Measurements from ENCODE around the gene GCNT2.
"Not testable (repeated sequence)": the region's sequence is repeated elsewhere in the genome, so short reads cannot be mapped to it uniquely, and the experiment has no call there.

GCNT2 gene

GRCh38 chr6:10514049-10514780 is 6.9 kb upstream of the GCNT2 start:
- no peak for DNase-seq (ENCODE audit: low read depth)
- TF ChIP-seq, protein P1, sequence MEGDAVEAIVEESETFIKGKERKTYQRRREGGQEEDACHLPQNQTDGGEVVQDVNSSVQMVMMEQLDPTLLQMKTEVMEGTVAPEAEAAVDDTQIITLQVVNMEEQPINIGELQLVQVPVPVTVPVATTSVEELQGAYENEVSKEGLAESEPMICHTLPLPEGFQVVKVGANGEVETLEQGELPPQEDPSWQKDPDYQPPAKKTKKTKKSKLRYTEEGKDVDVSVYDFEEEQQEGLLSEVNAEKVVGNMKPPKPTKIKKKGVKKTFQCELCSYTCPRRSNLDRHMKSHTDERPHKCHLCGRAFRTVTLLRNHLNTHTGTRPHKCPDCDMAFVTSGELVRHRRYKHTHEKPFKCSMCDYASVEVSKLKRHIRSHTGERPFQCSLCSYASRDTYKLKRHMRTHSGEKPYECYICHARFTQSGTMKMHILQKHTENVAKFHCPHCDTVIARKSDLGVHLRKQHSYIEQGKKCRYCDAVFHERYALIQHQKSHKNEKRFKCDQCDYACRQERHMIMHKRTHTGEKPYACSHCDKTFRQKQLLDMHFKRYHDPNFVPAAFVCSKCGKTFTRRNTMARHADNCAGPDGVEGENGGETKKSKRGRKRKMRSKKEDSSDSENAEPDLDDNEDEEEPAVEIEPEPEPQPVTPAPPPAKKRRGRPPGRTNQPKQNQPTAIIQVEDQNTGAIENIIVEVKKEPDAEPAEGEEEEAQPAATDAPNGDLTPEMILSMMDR (IDR thresholded peaks at IDR 0.05; ENCODE audit: low read length, missing control alignments), result no peak
- no peak overlapping the region for H3K4me3 ChIP-seq (replicated peaks; ENCODE audit: low read depth, low read length)

GRCh38 chr6:10516953-10517352 is 4.2 kb upstream of the GCNT2 start:
- no peak overlapping the region for H3K4me3 ChIP-seq (replicated peaks; ENCODE audit: low read depth, low read length)
- TF ChIP-seq, protein P1 (IDR thresholded peaks at IDR 0.05; ENCODE audit: low read length, missing control alignments), result no peak
- DNase-seq (ENCODE audit: low read depth), result no peak

DNA sequence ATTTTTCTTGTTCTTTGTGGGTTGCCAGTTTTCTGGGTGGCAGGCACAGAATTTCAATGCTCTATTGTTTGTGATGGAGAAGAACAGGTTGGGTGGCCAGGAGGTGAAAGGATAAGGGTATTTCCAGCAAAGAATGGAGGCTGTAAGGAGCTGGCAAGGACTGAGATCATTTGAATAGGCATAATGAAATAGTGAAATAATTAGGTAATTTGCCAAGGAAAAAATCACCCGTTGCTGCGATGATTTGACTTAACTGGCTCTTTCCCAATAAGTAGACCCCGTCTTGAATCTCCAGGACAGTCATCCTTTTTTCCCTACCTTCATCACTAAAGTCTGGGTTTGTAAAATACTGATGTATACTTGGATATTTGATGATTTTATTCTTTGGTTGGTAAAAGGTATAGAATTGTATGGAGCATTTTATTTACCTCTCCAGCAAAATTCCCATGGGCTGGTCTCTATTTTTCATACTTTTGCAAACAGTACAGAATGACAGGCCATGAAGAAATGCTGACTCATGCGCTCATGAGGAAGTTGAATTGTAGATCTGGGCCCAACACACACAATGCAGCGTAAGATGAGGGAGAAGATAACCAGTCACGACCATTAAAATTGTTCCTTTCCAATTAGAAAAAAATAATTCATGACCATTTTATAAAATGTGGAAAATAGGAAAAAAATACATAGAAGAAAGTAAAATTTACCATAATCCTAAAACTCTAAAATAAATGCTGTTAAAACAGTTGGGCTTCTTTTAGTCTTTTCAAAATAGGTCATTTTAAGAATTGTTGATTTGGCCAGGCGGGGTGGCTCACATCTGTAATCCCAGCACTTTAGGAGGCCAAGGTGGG is 2.4 kb upstream of the GCNT2 start:
- TF ChIP-seq, protein P1 (IDR thresholded peaks at IDR 0.05; ENCODE audit: low read length, missing control alignments), result no peak
- H3K4me3 ChIP-seq (replicated peaks; ENCODE audit: low read depth, low read length), result no peak overlapping the region
- DNase-seq (ENCODE audit: low read depth), result peak; percentile 49

GRCh38 chr6:10519408-10519697 is 1.8 kb upstream of the GCNT2 start:
- not testable (repeated sequence) for H3K4me3 ChIP-seq (replicated peaks; ENCODE audit: low read depth, low read length); DNase-seq (ENCODE audit: low read depth)

GRCh38 chr6:10520468-10520867 is 683 bp upstream of the GCNT2 start:
- DNase-seq (ENCODE audit: low read depth), result no peak

DNA sequence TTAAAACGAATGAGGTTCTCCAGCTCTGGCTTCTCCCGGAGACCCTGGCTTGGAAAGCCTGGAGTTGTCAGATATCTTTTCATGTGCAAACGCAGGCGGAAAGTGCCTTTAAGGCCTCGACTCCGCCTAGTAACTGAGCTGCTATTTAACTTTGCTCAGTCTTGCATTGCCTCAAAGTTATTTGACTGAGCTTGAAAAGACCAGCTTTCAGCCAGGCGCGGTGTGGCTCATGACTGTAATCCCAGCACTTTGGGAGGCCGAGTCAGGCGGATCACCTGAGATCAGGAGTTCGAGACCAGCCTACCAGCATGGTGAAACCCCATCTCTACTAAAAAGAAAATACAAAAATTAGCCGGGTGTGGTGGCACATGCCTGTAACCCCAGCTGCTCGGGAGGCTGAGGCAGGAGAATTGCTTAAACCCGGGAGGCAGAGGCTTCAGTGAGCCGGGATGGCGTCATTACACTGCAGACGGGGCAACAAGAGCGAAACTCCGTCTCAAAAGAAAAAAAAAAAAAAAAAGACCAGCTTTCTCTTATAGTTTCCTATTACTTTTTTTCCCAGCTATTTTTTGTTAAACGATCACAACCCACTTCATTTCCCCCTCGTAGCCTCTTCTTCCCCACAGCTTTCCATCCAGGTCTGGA is 1.9 kb downstream of the GCNT2 start:
- no peak overlapping the region for H3K4me3 ChIP-seq (replicated peaks; ENCODE audit: low read depth, low read length)

More at GRCh38 chr6:10520468-10520867, 683 bp upstream of the GCNT2 start:
- no peak overlapping the region for H3K4me3 ChIP-seq (replicated peaks; ENCODE audit: low read depth, low read length)
- TF ChIP-seq, protein P1 (IDR thresholded peaks at IDR 0.05; ENCODE audit: low read length, missing control alignments), result no peak

DNA sequence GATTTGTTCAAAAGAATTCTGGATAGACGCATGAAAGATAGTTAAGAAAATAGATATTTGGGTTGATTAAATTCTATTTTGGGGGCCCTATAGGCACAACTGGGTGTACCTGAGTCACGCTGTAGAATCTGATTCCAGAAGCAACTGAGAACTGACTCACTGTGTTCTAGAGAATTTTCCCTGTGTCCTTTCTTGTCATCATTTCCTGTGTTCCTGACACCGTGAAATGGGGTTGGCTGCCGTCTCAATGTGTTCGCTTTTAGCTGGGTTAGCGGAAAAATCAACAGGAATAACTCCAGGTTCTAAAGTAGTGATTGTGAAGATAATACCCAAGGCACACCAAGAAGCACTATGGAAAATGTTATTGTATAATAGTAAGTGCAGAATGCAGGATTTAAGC is 5.0 kb downstream of the GCNT2 start:
- no peak for DNase-seq (ENCODE audit: low read depth)
- TF ChIP-seq, protein P1 (IDR thresholded peaks at IDR 0.05; ENCODE audit: low read length, missing control alignments), result no peak
- no peak overlapping the region for H3K4me3 ChIP-seq (replicated peaks; ENCODE audit: low read depth, low read length)

More for the DNA sequence above, 1.9 kb downstream of the GCNT2 start:
- TF ChIP-seq, protein P1 (IDR thresholded peaks at IDR 0.05; ENCODE audit: low read length, missing control alignments), result no peak
- no peak for DNase-seq (ENCODE audit: low read depth)
